ENCODE measurements around the gene RTP1.

Gene RTP1

DNA sequence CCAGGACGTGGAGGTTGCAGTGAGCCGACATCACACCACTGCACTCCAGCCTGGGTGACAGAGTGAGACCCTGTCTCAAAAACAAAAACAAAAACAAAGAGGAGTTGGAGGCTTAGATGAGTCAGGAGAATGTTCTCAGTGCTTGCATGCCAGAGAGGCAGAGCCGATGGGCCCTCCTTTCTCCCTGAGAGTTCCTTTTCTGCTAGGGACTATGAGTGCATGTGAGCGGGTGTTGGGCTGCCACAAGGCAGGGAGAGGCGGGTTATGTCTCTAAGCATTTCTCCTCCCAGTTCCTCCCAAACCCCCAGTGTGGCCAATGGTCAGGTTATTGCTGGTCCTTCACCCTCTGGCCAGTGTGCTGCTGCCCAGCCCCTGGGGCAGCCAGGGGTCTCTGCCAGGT lies 45.1 kb downstream of the RTP1 start:
- DNase-seq (ENCODE audit: low read depth in 2 of 2) = no peak

DNA sequence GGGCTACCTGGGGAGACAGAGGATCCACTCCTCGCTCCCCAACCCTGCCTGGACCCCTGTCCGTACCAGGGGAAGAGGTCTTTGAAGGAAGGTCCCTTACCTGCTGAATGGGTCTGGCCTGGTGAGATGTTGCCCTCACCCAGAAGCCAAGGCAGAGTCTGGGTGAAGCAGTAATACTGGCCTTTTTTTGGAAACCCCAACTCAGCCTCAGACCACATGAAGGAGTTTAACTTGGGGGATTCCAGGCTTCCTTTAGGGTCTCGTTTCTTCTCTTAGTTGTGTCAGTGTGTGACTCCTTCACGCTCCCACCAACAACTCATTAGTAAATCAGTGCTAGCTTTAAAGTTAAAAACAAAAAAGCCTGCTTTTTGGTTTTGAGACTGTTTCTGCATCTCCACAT lies 45.6 kb downstream of the RTP1 start:
- DNase-seq (ENCODE audit: low read depth in 2 of 2) = no peak

DNA sequence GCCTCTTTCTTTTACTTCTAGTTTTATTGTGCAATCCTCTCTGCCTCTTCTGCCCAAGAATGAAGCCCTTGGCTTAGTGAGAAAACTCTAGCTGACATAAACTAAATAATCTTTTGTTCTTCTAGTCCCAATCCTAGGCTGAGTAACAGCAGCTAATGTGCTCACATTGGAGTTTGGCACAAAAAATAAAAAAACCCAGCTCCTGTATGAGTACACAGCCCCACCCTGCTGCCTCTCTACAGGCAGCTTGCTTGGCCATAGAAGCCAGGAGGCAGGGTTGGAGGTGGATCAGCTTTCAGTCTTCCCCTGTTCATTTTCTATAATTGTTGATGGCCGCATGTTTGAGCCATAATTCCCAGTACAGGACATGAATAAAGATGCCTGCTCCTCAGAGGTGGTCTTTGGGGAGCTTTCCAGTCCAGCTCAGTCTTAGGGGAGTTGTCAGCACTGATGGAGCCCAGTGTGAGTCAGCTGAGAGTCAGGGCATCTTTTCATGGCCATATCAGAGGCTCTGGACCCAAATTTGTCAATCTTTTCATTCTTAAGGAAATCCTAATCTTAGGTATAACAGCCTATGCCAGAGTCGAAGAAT lies 46.7 kb downstream of the RTP1 start:
- DNase-seq (ENCODE audit: low read depth in 2 of 2) = no peak

DNA sequence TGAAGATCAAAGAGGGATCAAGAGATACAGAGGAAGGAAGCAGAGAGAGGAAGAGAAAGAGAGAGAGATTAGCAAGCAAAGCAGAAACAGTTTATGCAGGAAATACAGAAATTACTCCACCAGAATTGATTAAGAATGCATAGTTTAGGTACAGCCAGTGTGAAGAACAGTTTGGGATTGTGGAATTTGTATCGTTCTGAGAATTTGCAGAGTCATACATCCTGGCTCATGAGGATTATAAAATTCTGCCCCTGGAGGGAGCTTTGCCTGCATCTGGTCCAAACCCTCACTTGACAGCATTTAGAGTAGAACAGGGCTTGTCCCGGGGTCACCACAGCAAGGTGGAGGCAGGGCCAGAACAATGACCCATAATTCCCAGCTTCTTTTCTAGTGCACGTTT lies 50.1 kb downstream of the RTP1 start:
- no peak for DNase-seq (ENCODE audit: low read depth in 2 of 2)
